Mesendoderm (in vitro differentiated cells): ENCODE results near the gene PLPPR1.
A peak's percentile ranks its signal among the peaks of the same experiment; 100 is the strongest.

ENCODE experiments used
- DNase-seq: peaks from one replicate; pipeline ENCODE4 v3.0.0; 2013
- H2AK5ac ChIP-seq: 2 replicates; pipeline ENCODE4 v1.6.1; 2013; ENCODE audit warnings: low read length, inconsistent platforms
- H2BK120ac ChIP-seq: 2 replicates; pipeline ENCODE4 v1.6.1; 2013; ENCODE audit warnings: low read depth, mild to moderate bottlenecking, low read length, moderate library complexity, mixed read lengths
- H2BK15ac ChIP-seq: replicated peaks from 2 replicates; pipeline ENCODE4 v1.6.1; 2013; ENCODE audit warnings: low read depth, mild to moderate bottlenecking, moderate library complexity
- H2BK5ac ChIP-seq: 2 replicates; pipeline ENCODE4 v1.6.1; 2013; ENCODE audit warnings: low read length, inconsistent platforms
- H3K18ac ChIP-seq: 2 replicates; pipeline ENCODE4 v1.6.1; 2013; ENCODE audit warnings: mild to moderate bottlenecking, low read length, mixed read lengths
- H3K23ac ChIP-seq: one replicate; pipeline ENCODE4 v1.6.1; 2013; ENCODE audit warnings: low read length
- H3K27ac ChIP-seq: 2 replicates; pipeline ENCODE4 v1.5.1; 2013; ENCODE audit warnings: low read depth, mild to moderate bottlenecking, inconsistent platforms, low read length, moderate library complexity
- H3K27me3 ChIP-seq: 2 replicates; pipeline ENCODE4 v1.6.1; 2013; ENCODE audit warnings: low read length, control low read depth, mild to moderate bottlenecking, inconsistent platforms; ENCODE audit not compliant: insufficient read depth, poor library complexity
- H3K36me3 ChIP-seq: 2 replicates; pipeline ENCODE4 v1.6.1; 2013; ENCODE audit warnings: low read length, inconsistent platforms; ENCODE audit not compliant: control insufficient read depth, insufficient read depth
- H3K4ac ChIP-seq: one replicate; pipeline ENCODE4 v1.6.1; 2013; ENCODE audit warnings: low read depth, mild to moderate bottlenecking, low read length, moderate library complexity
- H3K4me1 ChIP-seq: 2 replicates; pipeline ENCODE4 v1.6.1; 2013; ENCODE audit warnings: low read depth, low read length, inconsistent platforms; ENCODE audit not compliant: control insufficient read depth
- H3K4me2 ChIP-seq: 2 replicates; pipeline ENCODE4 v1.6.1; 2013; ENCODE audit warnings: low read length
- H3K4me3 ChIP-seq: 2 replicates; pipeline ENCODE4 v1.5.1; 2013; ENCODE audit warnings: mild to moderate bottlenecking, low read length
- H3K56ac ChIP-seq: one replicate; pipeline ENCODE4 v1.6.1; 2013; ENCODE audit warnings: low read length
- H3K79me1 ChIP-seq: 2 replicates; pipeline ENCODE4 v1.6.1; 2013; ENCODE audit warnings: low read length, inconsistent platforms
- H3K79me2 ChIP-seq: 2 replicates; pipeline ENCODE4 v1.6.1; 2013; ENCODE audit warnings: mild to moderate bottlenecking, low read length; ENCODE audit not compliant: control insufficient read depth, insufficient read depth
- H3K9ac ChIP-seq: 2 replicates; pipeline ENCODE4 v1.6.1; 2013; ENCODE audit warnings: low read length, inconsistent platforms
- H4K5ac ChIP-seq: one replicate; pipeline ENCODE4 v1.6.1; 2013; ENCODE audit warnings: low read length
- H4K8ac ChIP-seq: one replicate; pipeline ENCODE4 v1.6.1; 2013; ENCODE audit warnings: low read depth, mild to moderate bottlenecking, control low read depth, low read length, moderate library complexity
- WGBS: extraction: QIAGEN DNeasy Blood & Tissue Kit; methylation state at CpG from one replicate; pipeline ENCODE4 v1.1.7; 2013; ENCODE audit warnings: low lambda C conversion rate, missing lambda C conversion rate; ENCODE audit not compliant: insufficient coverage; ENCODE audit errors: extremely low coverage; 5-methylcytosine and 5-hydroxymethylcytosine counted together

Gene PLPPR1

DNA sequence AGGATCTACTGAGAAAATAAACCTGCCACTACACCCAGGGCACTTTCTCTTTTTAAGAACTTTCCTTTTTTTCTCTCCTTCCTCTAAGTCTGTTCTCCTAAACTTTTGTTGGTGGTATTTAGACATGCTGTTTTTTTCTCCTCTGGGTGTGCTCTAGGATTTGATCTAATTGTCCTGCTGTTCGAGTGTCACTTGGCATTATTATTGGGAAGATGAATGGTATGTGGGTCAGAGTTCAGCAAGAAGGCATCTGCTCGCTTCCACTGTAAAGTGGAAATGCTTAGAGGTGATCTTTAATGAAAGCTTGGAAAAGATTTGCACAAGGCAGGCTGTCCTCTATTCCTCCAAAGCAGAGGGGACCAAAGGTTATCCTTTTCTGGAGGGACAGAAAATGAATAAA lies 1.3 kb upstream of the PLPPR1 start:
- Histone ChIP-seq H2BK120ac (no peak overlapping the region), H3K4me1 (peaks cover 3% of the 10 kb centered on the region), H3K36me3 (no peaks in the 10 kb centered on the region), H3K4me3 (no peak overlapping the region), H3K9ac (no peak overlapping the region), H3K4ac (no peak overlapping the region), H3K27me3 (peaks cover 18% of the 10 kb centered on the region), H3K18ac (no peak overlapping the region), H2BK15ac (no peak overlapping the region), H3K23ac (no peak overlapping the region), H2AK5ac (no peak overlapping the region), H3K4me2 (no peak overlapping the region), H4K5ac (no peak overlapping the region), H3K27ac (no peak overlapping the region), H3K79me1 (no peaks in the 10 kb centered on the region), H3K79me2 (no peaks in the 10 kb centered on the region), H2BK5ac (no peak overlapping the region), H4K8ac (no peak overlapping the region), H3K56ac (no peak overlapping the region)
- no CpG with 5 or more reads among the region's 2 CpGs for WGBS
- no peak for DNase-seq

DNA sequence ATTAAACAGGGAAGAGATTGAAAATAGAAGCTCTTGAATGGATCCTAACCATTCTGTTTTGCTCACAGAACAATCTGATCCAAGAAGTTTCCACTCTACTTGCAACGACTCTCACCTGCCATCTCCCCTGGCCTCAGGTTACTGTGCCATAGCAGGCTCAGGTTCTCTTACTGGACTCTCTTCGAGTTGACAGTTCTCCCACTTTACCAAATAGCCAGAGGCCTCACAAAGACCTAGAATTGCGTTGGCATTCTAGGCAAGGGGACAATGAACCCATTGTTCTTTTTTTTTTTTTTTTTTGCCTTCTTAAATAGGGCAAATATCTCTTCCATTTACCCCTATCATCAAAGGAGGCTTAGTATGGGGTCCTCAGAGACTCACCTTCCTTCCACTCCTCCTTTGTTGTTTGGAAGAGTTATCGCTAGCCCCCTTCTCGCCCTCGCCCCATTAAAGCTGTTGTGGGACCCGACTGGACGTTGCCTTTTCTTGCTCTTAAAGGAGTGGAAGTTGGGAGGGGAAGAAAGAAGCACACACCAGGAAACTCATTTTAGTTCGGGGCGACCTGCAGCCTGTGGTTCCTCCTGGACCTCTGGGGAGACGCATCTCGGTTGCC lies 688 bp upstream of the PLPPR1 start:
- Histone ChIP-seq H2BK5ac (no peak overlapping the region), H3K79me1 (no peaks in the 10 kb centered on the region), H2BK15ac (no peak overlapping the region), H2AK5ac (no peak overlapping the region), H3K27me3 (peaks cover 18% of the 10 kb centered on the region), H3K18ac (no peak overlapping the region), H4K8ac (no peak overlapping the region), H3K4me3 (peak overlapping the region; percentile 55), H3K9ac (peak overlapping the region; percentile 69), H2BK120ac (no peak overlapping the region), H3K27ac (no peak overlapping the region), H3K4ac (no peak overlapping the region), H3K79me2 (no peaks in the 10 kb centered on the region), H3K4me1 (peaks cover 3% of the 10 kb centered on the region), H4K5ac (no peak overlapping the region), H3K23ac (no peak overlapping the region), H3K36me3 (no peaks in the 10 kb centered on the region), H3K4me2 (peak overlapping the region; percentile 88), H3K56ac (peak overlapping the region; percentile 90)
- no CpG with 5 or more reads among the region's 12 CpGs for WGBS
- DNase-seq: no peak

DNA sequence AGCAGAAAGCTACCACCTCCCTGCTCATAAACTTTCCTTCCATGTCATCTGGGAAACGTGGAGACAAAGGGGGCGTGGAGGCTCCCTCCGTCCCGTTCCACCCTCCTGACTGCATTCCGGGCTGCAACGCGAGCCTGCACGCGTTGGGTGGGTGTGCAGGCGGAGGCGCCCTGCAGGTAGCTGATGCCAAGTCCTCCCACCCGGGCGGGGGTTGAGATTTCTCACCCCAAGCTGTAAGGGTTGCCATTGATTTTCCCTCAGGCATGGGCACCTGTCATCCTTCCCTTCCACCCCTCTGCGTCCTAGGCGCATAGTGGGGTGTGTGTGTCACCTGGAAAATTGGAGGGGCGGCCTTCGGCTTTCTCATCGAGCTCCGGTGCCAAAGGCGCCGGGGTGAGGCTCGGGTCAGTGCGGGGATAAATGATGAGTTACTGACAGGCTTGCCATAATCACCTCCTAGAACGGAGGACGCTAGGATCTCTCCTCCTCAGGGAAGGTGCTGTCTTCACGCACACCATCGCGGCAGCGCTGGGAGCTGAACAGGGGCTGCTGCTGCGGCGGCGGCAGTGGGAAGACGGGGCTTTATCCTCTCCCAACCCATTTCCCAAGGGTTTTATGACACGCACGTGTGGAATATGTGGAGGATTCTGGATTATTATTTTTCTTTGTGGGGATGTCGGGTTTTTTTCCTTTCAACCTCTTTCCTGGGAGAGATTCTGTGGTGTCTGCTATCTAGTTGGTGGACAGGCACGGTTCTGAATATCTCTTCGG lies 973 bp downstream of the PLPPR1 start:
- no peak overlapping the region for H4K5ac ChIP-seq
- H3K79me1 ChIP-seq: no peaks in the 10 kb centered on the region
- H3K4me2 ChIP-seq: peak overlapping the region; percentile 92
- no peak overlapping the region for H3K18ac ChIP-seq
- H2BK15ac ChIP-seq: no peak overlapping the region
- peaks cover 18% of the 10 kb centered on the region for H3K27me3 ChIP-seq
- DNase-seq: peak; percentile 2
- H3K79me2 ChIP-seq: no peaks in the 10 kb centered on the region
- H2BK5ac ChIP-seq: no peak overlapping the region
- H3K4me3 ChIP-seq: peak overlapping the region; percentile 77
- H3K9ac ChIP-seq: peak overlapping the region; percentile 70
- H4K8ac ChIP-seq: no peak overlapping the region
- no peak overlapping the region for H2BK120ac ChIP-seq
- no CpG with 5 or more reads among the region's 38 CpGs for WGBS
- peaks cover 3% of the 10 kb centered on the region for H3K4me1 ChIP-seq
- H3K36me3 ChIP-seq: no peaks in the 10 kb centered on the region
- H3K27ac ChIP-seq: no peak overlapping the region
- peak overlapping the region; percentile 26 for H3K56ac ChIP-seq
- no peak overlapping the region for H3K23ac ChIP-seq
- no peak overlapping the region for H2AK5ac ChIP-seq
- no peak overlapping the region for H3K4ac ChIP-seq

DNA sequence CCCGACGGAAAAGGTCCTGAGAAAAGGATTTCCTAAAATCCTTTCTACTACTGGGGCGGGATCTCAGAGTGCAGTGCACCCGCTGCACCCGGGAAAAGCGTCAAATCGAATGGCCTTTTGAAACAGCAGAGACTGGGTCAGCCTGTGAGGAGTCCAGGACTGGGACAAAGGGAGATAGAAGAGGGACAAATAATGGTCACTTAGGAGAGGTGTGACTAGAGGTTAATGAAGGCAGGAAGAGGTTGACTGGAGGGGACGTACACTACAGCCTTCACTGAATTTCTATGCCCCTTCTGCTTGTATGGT lies 1.5 kb downstream of the PLPPR1 start:
- Histone ChIP-seq H3K4ac (no peak overlapping the region), H3K79me1 (no peaks in the 10 kb centered on the region), H3K27ac (no peak overlapping the region), H4K5ac (no peak overlapping the region), H2BK15ac (no peak overlapping the region), H3K23ac (no peak overlapping the region), H3K18ac (no peak overlapping the region), H3K4me1 (peaks cover 3% of the 10 kb centered on the region), H3K9ac (no peak overlapping the region), H3K4me2 (no peak overlapping the region), H3K79me2 (no peaks in the 10 kb centered on the region), H3K27me3 (peaks cover 18% of the 10 kb centered on the region), H3K56ac (no peak overlapping the region), H2BK5ac (no peak overlapping the region), H4K8ac (no peak overlapping the region), H2AK5ac (no peak overlapping the region), H3K36me3 (no peaks in the 10 kb centered on the region), H2BK120ac (no peak overlapping the region), H3K4me3 (no peak overlapping the region)
- WGBS: no CpG with 5 or more reads among the region's 8 CpGs
- DNase-seq: no peak

DNA sequence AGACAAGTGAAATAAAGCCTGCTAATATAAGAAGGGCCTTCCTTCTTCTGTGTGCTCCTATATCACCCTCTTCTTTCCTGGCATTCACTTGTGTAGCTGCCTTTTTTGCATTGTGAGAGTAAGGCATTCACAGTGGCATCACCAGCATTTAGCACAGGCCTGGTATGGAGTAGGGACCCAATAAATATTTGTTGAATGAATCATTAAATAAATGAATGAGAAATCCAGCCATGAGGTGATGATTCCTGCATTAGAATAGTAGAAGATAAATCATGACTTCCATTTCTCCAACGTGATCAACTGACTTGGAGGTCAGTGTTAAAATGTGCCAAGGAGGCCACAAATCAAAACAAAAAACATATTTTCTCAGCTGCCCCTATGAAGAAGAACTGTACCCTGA lies 3.9 kb downstream of the PLPPR1 start:
- DNase-seq: no peak
- H4K8ac ChIP-seq: no peak overlapping the region
- no peaks in the 10 kb centered on the region for H3K79me2 ChIP-seq
- H2AK5ac ChIP-seq: no peak overlapping the region
- no peaks in the 10 kb centered on the region for H3K79me1 ChIP-seq
- no peak overlapping the region for H3K18ac ChIP-seq
- H3K9ac ChIP-seq: no peak overlapping the region
- no peak overlapping the region for H3K27ac ChIP-seq
- no peak overlapping the region for H3K4ac ChIP-seq
- H3K23ac ChIP-seq: no peak overlapping the region
- no peak overlapping the region for H3K4me3 ChIP-seq
- no peak overlapping the region for H3K56ac ChIP-seq
- no peak overlapping the region for H2BK5ac ChIP-seq
- no peaks in the 10 kb centered on the region for H3K36me3 ChIP-seq
- H3K27me3 ChIP-seq: peaks cover 16% of the 10 kb centered on the region
- no peak overlapping the region for H2BK15ac ChIP-seq
- WGBS: no CpG with 5 or more reads among the region's 1 CpG
- H4K5ac ChIP-seq: no peak overlapping the region
- H2BK120ac ChIP-seq: no peak overlapping the region
- H3K4me2 ChIP-seq: no peak overlapping the region
- H3K4me1 ChIP-seq: peaks cover 3% of the 10 kb centered on the region

DNA sequence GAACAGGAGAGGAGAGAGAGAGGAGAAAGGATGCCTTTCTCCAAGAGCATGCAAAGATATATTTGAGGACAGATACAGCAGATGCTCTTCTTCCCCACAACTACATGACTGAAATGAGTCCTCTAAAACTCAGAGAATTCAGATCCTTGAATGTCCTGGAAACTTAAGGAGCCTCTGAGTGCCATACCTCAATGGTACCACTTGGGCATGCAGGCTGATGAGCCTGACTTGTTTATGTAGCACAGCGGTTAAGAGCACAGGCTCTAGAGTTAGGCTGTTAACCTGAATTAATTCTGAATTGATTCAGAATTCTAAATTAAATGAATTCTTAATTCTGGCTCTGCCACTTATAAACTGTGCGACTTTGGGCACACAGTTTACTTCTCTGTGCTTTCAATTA lies 5.7 kb downstream of the PLPPR1 start:
- Histone ChIP-seq H2BK120ac (no peak overlapping the region), H3K4me2 (no peak overlapping the region), H3K79me2 (no peaks in the 10 kb centered on the region), H4K5ac (no peak overlapping the region), H2BK5ac (no peak overlapping the region), H3K27me3 (peaks cover 15% of the 10 kb centered on the region), H3K4me3 (no peak overlapping the region), H3K4me1 (peaks cover 3% of the 10 kb centered on the region), H4K8ac (no peak overlapping the region), H3K36me3 (no peaks in the 10 kb centered on the region), H3K79me1 (no peaks in the 10 kb centered on the region), H3K4ac (no peak overlapping the region), H2BK15ac (no peak overlapping the region), H3K18ac (no peak overlapping the region), H3K9ac (no peak overlapping the region), H3K56ac (no peak overlapping the region), H3K23ac (no peak overlapping the region), H3K27ac (no peak overlapping the region), H2AK5ac (no peak overlapping the region)
- no peak for DNase-seq
- WGBS: no CpG with 5 or more reads among the region's 2 CpGs
